Esophagus squamous epithelium (tissue), 5 donors: ENCODE measurements around the gene BID. TPM values are rescaled to one million over a fixed set of nuclear protein-coding genes. Genes with fewer than 3 reads are reported as not detected.

Experiments used
- DNase-seq: peaks from one replicate; lab custom pipeline; 2025; lab: John Stamatoyannopoulos, UW
- H3K27ac ChIP-seq, 4 donors: fragments of 200-600 bp; sonication (generic); one replicate each; pipeline ENCODE4 v1.5.1; 2016 to 2019; ENCODE audit warnings: mild to moderate bottlenecking in 1 of 4
- H3K27me3 ChIP-seq, 4 donors: fragments of 200-600 bp; sonication (generic); 1 replicate in 3 of 4; 2 replicates in 1 of 4; pipeline versions ENCODE4 v1.5.1 to v1.6.0; 2017 to 2021; ENCODE audit warnings: antibody characterized with exemption in 1 of 4
- H3K36me3 ChIP-seq, 3 donors: fragments of 200-600 bp; sonication (generic); one replicate each; pipeline ENCODE4 v1.5.1; 2016 to 2019
- H3K4me1 ChIP-seq, 3 donors: fragments of 200-600 bp; sonication (generic); one replicate each; pipeline ENCODE4 v1.5.1; 2017 to 2019
- H3K4me3 ChIP-seq, 4 donors: fragments of 200-600 bp; sonication (generic); 1 replicate in 3 of 4; 2 replicates in 1 of 4; pipeline ENCODE4 v1.5.1; 2016 to 2019; ENCODE audit warnings: mild to moderate bottlenecking in 2 of 4, moderate library complexity in 1 of 4
- H3K9me3 ChIP-seq, 3 donors: fragments of 200-600 bp; sonication (generic); one replicate each; pipeline ENCODE4 v1.5.1; 2016 to 2019
- POLR2A ChIP-seq, 4 donors: fragments of 450-650 bp; IDR thresholded peaks; one replicate each; pipeline ENCODE4 v1.6.1; 2017; ENCODE audit warnings: antibody characterized with exemption in 4 of 4, mild to moderate bottlenecking in 4 of 4, moderate library complexity in 3 of 4
- WGBS, 2 donors: methylation state at CpG; one replicate each; pipeline ENCODE4 v1.1.5; 2018; 5-methylcytosine and 5-hydroxymethylcytosine counted together
- intact Hi-C: fragments of 100-400 bp; cut with DNase I; formaldehyde crosslinking; loops from one replicate; pipeline ENCODE4 v1.15.0; 2022
- total RNA-seq, 4 donors: library from RNA; depleted of rRNA; stranded (reverse); fragments of >200 nt; gene quantifications; one replicate each; pipeline ENCODE4 v1.1.0, GENCODE V29; 2016
- TF ChIP-seq, protein P1 (sequence below), 6 experiments: fragments of 450-650 bp in 4 of 6; fragments of 200-600 bp in 2 of 6; sonication (generic) in 2 of 6; IDR thresholded peaks; one replicate each; pipeline ENCODE4 v1.5.1; 2016 to 2019; ENCODE audit warnings: antibody characterized with exemption in 6 of 6, mild to moderate bottlenecking in 4 of 6, moderate library complexity in 4 of 6
- donor health status: DM: yes; HTN: yes; CAD: no.

Gene BID
- total RNA-seq, 4 donors from 2014 or later, result 10.6 to 32.9 (median 22.7) TPM

DNA sequence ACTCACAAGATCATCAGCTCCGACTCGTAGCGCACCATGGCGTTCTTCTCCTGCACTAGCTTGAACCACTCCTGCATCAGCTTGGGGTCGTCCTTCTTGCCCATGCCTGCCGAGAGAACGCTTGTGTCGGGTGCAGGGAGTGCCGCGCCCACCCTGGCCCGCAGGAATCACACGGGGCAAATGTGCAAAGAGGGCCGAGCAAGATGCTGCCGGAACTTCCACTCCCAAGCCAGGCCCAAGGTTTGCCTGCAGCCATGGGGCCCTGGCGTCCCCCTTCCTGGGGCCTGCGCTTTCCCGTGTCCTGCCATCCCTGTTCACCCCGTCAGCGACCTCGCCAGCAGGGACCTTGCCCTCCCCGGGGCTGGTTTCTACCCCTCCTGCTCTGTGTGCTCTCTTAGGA lies 16.9 kb upstream of the BID start:
- no peaks in the 10 kb centered on the region for H3K9me3 ChIP-seq
- peaks cover 10 to 18% (median 13%) of the 10 kb centered on the region in 3 donors for H3K4me1 ChIP-seq
- no peak for DNase-seq
- intact Hi-C loops, result no loop called here
- TF ChIP-seq POLR2A (IDR thresholded peaks at IDR 0.05), result no peak
- TF ChIP-seq, protein P1, sequence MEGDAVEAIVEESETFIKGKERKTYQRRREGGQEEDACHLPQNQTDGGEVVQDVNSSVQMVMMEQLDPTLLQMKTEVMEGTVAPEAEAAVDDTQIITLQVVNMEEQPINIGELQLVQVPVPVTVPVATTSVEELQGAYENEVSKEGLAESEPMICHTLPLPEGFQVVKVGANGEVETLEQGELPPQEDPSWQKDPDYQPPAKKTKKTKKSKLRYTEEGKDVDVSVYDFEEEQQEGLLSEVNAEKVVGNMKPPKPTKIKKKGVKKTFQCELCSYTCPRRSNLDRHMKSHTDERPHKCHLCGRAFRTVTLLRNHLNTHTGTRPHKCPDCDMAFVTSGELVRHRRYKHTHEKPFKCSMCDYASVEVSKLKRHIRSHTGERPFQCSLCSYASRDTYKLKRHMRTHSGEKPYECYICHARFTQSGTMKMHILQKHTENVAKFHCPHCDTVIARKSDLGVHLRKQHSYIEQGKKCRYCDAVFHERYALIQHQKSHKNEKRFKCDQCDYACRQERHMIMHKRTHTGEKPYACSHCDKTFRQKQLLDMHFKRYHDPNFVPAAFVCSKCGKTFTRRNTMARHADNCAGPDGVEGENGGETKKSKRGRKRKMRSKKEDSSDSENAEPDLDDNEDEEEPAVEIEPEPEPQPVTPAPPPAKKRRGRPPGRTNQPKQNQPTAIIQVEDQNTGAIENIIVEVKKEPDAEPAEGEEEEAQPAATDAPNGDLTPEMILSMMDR (IDR thresholded peaks at IDR 0.05), result no peak
- H3K27me3 ChIP-seq, result no peaks in the 10 kb centered on the region
- no peak overlapping the region for H3K27ac ChIP-seq
- WGBS, 2 donors, result 82 to 87% methylated on average over 8 of the region's 21 CpGs
- H3K36me3 ChIP-seq, result peaks cover 0 to 62% (median 15%) of the 10 kb centered on the region in 3 donors
- H3K4me3 ChIP-seq, result no peak overlapping the region

DNA sequence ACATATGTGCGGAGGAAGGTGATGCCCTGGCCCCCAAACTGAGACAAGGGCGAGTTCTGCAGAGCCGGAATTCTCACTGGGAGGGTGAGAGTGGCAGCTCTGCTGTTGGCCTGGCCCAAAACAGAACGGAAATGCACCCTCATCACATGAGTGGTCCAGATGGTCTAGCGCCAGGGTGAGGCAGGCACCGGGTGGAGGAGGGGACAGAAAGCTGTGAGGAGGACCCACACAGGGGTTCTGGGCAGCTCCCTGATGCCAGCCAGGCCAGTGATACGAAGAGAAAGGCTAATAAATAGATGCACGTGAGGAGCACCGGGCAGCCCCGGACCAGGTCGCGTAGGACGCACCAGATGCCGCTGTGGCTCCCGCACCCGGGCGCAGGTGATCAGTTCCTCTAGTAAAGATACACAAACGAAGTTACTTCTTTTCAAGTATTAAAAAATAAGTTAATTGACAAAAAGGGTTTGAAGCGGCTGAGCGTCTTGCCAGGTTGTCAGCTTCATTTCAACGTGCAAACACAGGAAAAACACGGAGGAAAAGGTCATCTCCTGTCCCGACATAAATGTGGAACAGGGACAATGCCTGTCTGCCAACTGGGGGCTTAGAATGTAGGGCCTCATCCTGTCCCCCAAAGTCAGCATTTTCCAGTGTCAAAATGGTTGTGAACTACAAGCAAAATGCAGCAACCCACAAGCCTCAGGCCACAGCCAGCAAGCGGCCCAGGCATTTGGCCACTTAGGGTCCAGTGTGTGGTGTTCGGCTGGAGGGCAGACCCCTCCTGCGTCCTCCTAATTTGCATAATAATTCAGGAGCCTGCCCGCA lies 15.3 kb upstream of the BID start:
- H3K4me3 ChIP-seq, result no peak overlapping the region
- peaks cover 10 to 29% (median 13%) of the 10 kb centered on the region in 3 donors for H3K4me1 ChIP-seq
- peaks cover 0 to 51% (median 15%) of the 10 kb centered on the region in 3 donors for H3K36me3 ChIP-seq
- no peak for DNase-seq
- 88 to 91% methylated on average over 18 to 20 of the region's 27 CpGs for WGBS, 2 donors
- intact Hi-C loops, result no loop called here
- no peak for TF ChIP-seq POLR2A (IDR thresholded peaks at IDR 0.05)
- TF ChIP-seq, protein P1 (IDR thresholded peaks at IDR 0.05), result no peak
- no peak overlapping the region for H3K27ac ChIP-seq
- H3K9me3 ChIP-seq, result no peaks in the 10 kb centered on the region
- no peaks in the 10 kb centered on the region for H3K27me3 ChIP-seq

DNA sequence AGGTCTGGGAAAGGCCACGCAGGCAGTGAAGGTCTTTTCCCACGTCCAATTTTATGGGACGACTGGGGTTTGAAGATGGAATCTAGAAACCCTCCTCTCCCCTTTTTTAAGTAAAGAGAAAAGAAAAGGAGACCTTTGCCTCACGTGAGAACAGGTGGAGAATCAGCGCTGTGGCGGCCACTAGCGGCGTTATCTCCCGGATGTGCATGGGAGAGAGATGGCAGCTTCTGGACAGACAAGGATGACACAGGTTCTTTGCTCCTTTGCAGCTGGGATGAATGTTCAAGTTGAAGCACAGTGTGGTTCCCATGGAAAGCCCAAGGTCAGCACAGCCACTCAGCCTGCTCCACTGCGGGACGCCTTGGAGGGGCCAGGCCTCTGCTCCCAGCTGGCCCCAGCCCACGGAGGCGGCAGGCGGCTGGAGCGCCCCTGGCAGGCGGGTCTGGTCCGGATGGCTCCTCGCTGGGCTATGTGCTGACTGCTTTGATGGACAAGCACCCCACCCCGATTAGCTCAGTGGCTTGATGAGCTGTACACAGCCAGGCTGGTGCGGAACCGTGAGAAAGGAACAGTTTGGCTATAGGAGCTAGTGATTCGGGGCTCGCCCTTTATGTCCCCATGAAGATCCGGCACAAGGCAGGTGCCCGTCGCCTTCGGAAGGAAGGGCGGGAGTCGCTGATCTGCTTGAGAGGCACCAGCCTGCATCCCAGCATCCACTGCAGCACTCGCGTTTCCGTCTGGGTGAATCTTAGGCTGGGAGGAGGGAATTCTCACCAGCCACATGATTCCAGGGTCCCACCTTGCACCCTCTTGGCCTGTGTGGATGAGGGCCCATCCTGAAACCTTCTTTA lies 14.5 kb upstream of the BID start:
- WGBS, 2 donors, result 85 to 95% methylated on average over 9 to 18 of the region's 32 CpGs
- intact Hi-C loops, result no loop called here
- H3K27me3 ChIP-seq, result no peaks in the 10 kb centered on the region

DNA sequence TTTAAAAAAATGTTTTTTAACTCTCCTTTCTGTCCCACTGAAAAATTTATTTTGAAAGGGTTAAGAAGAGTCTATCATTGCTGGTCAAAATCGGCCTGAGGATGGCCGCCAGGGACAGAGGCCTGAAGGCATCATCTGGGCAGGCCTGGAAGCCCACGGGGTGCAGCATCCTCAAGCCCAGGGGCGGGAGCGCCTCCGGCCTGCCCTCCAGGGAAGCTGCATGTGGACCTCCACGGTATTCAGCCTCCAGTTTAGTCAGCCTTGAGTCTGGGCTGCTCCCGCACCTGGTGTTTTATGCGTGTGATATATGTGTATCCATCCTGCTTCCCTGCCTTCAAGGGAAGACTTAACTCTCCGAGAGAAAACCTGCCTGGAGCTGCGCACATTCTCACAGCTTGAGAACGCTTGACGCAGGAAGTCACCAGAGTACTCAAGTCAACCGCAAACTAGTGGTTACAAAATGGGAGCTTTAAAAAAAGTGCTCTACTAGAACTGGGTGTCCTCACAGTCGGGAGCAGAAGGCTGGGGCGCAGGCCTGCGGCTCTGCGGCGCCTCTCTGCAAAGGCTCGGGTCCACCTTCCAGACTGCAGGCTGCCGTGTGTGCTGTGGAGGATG lies 13.6 kb upstream of the BID start:
- H3K4me1 ChIP-seq, result peaks cover 10 to 39% (median 13%) of the 10 kb centered on the region in 3 donors
- intact Hi-C loops, result no loop called here
- no peak for DNase-seq
- H3K9me3 ChIP-seq, result no peaks in the 10 kb centered on the region
- TF ChIP-seq, protein P1 (IDR thresholded peaks at IDR 0.05), result no peak
- TF ChIP-seq POLR2A (IDR thresholded peaks at IDR 0.05), result no peak
- no peaks in the 10 kb centered on the region for H3K27me3 ChIP-seq
- H3K36me3 ChIP-seq, result peaks cover 0 to 39% (median 15%) of the 10 kb centered on the region in 3 donors
- H3K27ac ChIP-seq, result peak overlapping the region in 1 of 4 donors; percentile 61
- H3K4me3 ChIP-seq, result no peak overlapping the region
- 77 to 93% methylated on average over 11 to 16 of the region's 21 CpGs for WGBS, 2 donors

More for the DNA sequence above, 14.5 kb upstream of the BID start:
- no peak overlapping the region for H3K4me3 ChIP-seq
- TF ChIP-seq, protein P1 (IDR thresholded peaks at IDR 0.05), result no peak
- TF ChIP-seq POLR2A (IDR thresholded peaks at IDR 0.05), result no peak
- H3K36me3 ChIP-seq, result peaks cover 0 to 44% (median 15%) of the 10 kb centered on the region in 3 donors
- peaks cover 10 to 30% (median 13%) of the 10 kb centered on the region in 3 donors for H3K4me1 ChIP-seq
- H3K27ac ChIP-seq, result no peak overlapping the region
- no peaks in the 10 kb centered on the region for H3K9me3 ChIP-seq
- DNase-seq, result no peak
